ENCODE measurements around the gene PPM1H. TPM values are rescaled to one million over a fixed set of nuclear protein-coding genes. Genes with fewer than 3 reads are reported as not detected.

Gene PPM1H
- total RNA-seq, 5 donors from 2014 or later (not counting 1 experiment from before 2014, with no cell fraction given) = 0.18 to 0.82 (median 0.42) TPM

DNA sequence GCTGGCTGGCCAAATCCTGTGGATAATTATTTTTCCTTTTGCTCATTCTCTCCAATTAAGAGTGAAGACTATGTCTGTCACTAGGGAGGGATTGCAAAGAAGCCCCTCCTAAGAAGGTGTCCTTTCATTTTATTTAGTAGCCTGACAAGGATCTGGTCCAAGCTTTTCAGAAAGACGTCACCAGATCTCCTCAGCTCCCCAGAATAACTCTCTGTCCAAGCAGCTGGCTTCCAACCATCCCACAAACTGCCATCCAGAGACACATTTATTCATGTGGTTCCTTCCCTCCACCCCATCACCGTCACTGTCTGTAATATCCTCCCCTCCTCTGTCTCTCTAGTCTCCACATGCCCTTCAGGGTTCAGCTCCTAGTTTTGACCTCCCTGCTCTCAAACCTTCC, 69.9 kb downstream of the PPM1H start:
- no peak for DNase-seq
- no peaks in the 10 kb centered on the region for H3K9me3 ChIP-seq
- no peaks in the 10 kb centered on the region for H3K4me1 ChIP-seq (ENCODE audit: control insufficient read depth in 1 of 2, extremely low read depth in 1 of 2, insufficient read depth in 2 of 2, low read length in 2 of 2)
- ATAC-seq (replicated peaks in 1 of 4) = no peak
- CTCF ChIA-PET = interaction anchor here in 1 of 2 donors (0.6 kb wide), 1 partner anchor 26 kb away, joined by 4 read pairs; no protein-coding TSS in a partner anchor
- no peaks in the 10 kb centered on the region for H3K9me3 Mint-ChIP-seq
- no peaks in the 10 kb centered on the region for H3K36me3 ChIP-seq (ENCODE audit: control insufficient read depth in 2 of 2, extremely low read depth in 1 of 2, insufficient read depth in 1 of 2, low read length in 1 of 2)
- H3K36me3 Mint-ChIP-seq = no peaks in the 10 kb centered on the region
- no peak overlapping the region for H3K27ac Mint-ChIP-seq
- H3K27me3 ChIP-seq (replicated peaks in 1 of 2; ENCODE audit: control insufficient read depth in 2 of 2, extremely low read depth in 1 of 2, insufficient read depth in 2 of 2, low read length in 1 of 2) = peaks cover 0 to 4% of the 10 kb centered on the region in 2 experiments
- no peaks in the 10 kb centered on the region for H3K4me1 Mint-ChIP-seq
- no peak overlapping the region for H3K27ac ChIP-seq (ENCODE audit: low read length)
- H3K27me3 Mint-ChIP-seq = peaks cover 7 to 10% of the 10 kb centered on the region in 2 donors
- POLR2A ChIA-PET = no interaction called here
- H3K4me3 Mint-ChIP-seq = no peak overlapping the region
- WGBS (ENCODE audit: insufficient coverage) = 67% methylated on average over 2 of the region's 2 CpGs
- no peak overlapping the region for H3K4me3 ChIP-seq (ENCODE audit: control insufficient read depth in 1 of 2, extremely low read depth in 1 of 2, low read length in 1 of 2)

DNA sequence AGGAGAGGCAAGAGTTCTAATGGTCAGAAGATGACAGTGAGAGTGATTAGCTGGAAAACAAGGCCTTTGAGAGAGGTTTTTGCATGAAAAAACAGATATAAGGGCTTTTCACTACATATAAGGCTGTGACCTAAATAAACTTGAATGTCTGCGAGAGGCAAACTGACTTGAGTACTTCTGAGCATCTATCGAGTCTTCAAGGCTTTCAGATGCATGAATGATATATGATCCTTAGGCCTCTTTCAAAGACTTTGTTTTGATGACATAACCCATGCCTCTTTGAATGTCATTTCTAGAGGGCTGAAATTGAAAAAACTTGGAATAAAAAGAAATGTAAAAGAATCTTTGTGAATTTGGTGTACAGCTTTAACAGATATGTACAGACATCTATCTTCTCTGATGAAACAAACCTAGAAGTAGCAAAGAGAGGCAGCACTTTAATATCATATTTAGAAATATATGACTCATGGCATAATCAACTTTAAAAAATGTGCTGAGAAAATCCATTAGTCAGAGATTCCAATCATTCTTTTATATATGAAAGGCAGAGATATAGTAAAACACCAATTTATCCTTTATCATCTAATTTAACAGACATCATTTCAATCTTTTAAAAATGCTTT, 72.6 kb downstream of the PPM1H start:
- Histone ChIP-seq H3K36me3 (ENCODE audit: control insufficient read depth in 2 of 2, extremely low read depth in 1 of 2, insufficient read depth in 1 of 2, low read length in 1 of 2) (no peaks in the 10 kb centered on the region), H3K4me3 (ENCODE audit: control insufficient read depth in 1 of 2, extremely low read depth in 1 of 2, low read length in 1 of 2) (no peak overlapping the region), H3K4me1 (ENCODE audit: control insufficient read depth in 1 of 2, extremely low read depth in 1 of 2, insufficient read depth in 2 of 2, low read length in 2 of 2) (no peaks in the 10 kb centered on the region), H3K27ac (ENCODE audit: low read length) (no peak overlapping the region), H3K27me3 (replicated peaks in 1 of 2; ENCODE audit: control insufficient read depth in 2 of 2, extremely low read depth in 1 of 2, insufficient read depth in 2 of 2, low read length in 1 of 2) (peaks cover 0 to 4% of the 10 kb centered on the region in 2 experiments), H3K9me3 (no peaks in the 10 kb centered on the region)
- WGBS (ENCODE audit: insufficient coverage) = 93% methylated on average over 2 of the region's 2 CpGs
- Mint-ChIP-seq H3K27ac (no peak overlapping the region), H3K9me3 (no peaks in the 10 kb centered on the region), H3K4me3 (no peak overlapping the region), H3K27me3 (peaks cover 0 to 4% of the 10 kb centered on the region in 2 donors), H3K36me3 (no peaks in the 10 kb centered on the region), H3K4me1 (no peaks in the 10 kb centered on the region)
- DNase-seq (no peak), ATAC-seq (replicated peaks in 1 of 4) (no peak)
- ChIA-PET POLR2A (no interaction called here), CTCF (no interaction called here)

DNA sequence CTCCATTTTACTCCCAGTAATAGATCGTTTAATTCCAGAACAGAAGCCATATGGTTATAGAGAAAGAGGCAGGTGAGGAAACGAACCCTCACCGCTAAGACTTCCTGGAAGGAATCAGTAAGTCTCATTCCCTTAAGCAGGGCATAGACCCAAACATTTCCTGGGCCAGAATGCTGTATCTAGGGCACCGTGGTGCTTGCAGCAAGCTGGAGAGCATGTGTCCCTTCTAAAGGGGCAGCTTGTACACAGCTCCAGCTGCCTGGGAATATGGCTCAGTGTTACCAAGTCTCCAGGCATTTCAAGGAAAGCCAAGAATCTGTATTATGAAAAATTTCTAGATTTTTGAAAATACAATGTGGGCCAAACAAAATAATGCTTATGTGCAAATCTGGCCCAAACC, 73.4 kb downstream of the PPM1H start:
- Histone ChIP-seq H3K36me3 (ENCODE audit: control insufficient read depth in 2 of 2, extremely low read depth in 1 of 2, insufficient read depth in 1 of 2, low read length in 1 of 2) (no peaks in the 10 kb centered on the region), H3K4me3 (ENCODE audit: control insufficient read depth in 1 of 2, extremely low read depth in 1 of 2, low read length in 1 of 2) (no peak overlapping the region), H3K9me3 (no peaks in the 10 kb centered on the region), H3K4me1 (ENCODE audit: control insufficient read depth in 1 of 2, extremely low read depth in 1 of 2, insufficient read depth in 2 of 2, low read length in 2 of 2) (no peaks in the 10 kb centered on the region), H3K27me3 (replicated peaks in 1 of 2; ENCODE audit: control insufficient read depth in 2 of 2, extremely low read depth in 1 of 2, insufficient read depth in 2 of 2, low read length in 1 of 2) (peaks cover 0 to 4% of the 10 kb centered on the region in 2 experiments), H3K27ac (ENCODE audit: low read length) (no peak overlapping the region)
- ChIA-PET CTCF (no interaction called here), POLR2A (no interaction called here)
- H3K36me3 Mint-ChIP-seq = no peaks in the 10 kb centered on the region
- H3K27ac Mint-ChIP-seq = no peak overlapping the region
- no peaks in the 10 kb centered on the region for H3K9me3 Mint-ChIP-seq
- ATAC-seq (replicated peaks in 1 of 4) = no peak
- WGBS (ENCODE audit: insufficient coverage) = 93% methylated on average over 3 of the region's 4 CpGs
- no peak for DNase-seq
- H3K27me3 Mint-ChIP-seq = peaks cover 0 to 6% of the 10 kb centered on the region in 2 donors
- H3K4me1 Mint-ChIP-seq = no peaks in the 10 kb centered on the region
- no peak overlapping the region for H3K4me3 Mint-ChIP-seq

DNA sequence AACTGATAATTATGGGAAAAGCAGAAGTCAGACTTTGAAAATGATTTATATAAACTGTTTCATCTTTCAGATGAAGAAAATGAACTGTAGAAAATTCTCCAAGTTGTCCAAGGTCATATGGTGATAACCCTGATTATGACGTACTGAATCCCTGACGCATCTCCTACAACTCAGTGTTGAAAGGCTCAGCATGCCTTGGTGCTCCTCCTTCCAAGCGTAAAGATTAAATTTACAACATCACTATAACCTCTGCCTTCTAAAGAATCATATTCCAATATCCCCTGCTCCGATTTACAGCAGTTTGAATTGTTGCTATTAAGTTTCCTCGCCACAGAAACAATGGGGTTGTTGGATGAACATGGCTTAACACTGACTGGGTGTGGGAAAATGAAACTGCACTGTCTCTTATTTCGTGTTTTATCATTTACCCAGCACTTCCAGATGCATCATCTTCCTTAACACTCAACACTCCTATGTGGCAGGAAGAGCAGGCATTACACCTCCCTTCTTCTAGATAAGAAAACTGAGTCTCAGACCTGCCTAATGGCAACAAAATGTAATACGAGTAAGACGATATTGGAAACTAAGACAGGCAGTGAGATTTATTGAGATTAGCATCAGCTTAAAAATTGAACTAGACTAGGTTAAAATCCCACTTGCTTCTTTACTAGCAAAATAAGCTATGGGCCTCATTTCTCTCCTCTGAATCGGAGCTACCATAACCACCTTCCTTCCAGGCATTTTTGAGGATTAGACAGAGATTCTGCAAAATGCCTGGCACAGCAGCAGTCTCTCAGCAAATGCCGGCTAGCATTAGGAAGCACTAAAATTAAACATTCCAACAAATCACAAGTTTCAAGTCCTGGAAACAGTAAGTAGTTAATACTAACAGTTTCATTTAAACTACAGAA, 74.2 kb downstream of the PPM1H start:
- CTCF ChIA-PET = no interaction called here
- Histone ChIP-seq H3K27ac (ENCODE audit: low read length) (no peak overlapping the region), H3K4me1 (ENCODE audit: control insufficient read depth in 1 of 2, extremely low read depth in 1 of 2, insufficient read depth in 2 of 2, low read length in 2 of 2) (no peaks in the 10 kb centered on the region), H3K9me3 (no peaks in the 10 kb centered on the region), H3K27me3 (replicated peaks in 1 of 2; ENCODE audit: control insufficient read depth in 2 of 2, extremely low read depth in 1 of 2, insufficient read depth in 2 of 2, low read length in 1 of 2) (peaks cover 0 to 4% of the 10 kb centered on the region in 2 experiments), H3K36me3 (ENCODE audit: control insufficient read depth in 2 of 2, extremely low read depth in 1 of 2, insufficient read depth in 1 of 2, low read length in 1 of 2) (no peaks in the 10 kb centered on the region), H3K4me3 (ENCODE audit: control insufficient read depth in 1 of 2, extremely low read depth in 1 of 2, low read length in 1 of 2) (no peak overlapping the region)
- Mint-ChIP-seq H3K27ac (no peak overlapping the region), H3K27me3 (peaks cover 3 to 6% of the 10 kb centered on the region in 2 donors), H3K4me1 (no peaks in the 10 kb centered on the region), H3K36me3 (no peaks in the 10 kb centered on the region), H3K4me3 (no peak overlapping the region), H3K9me3 (no peaks in the 10 kb centered on the region)
- POLR2A ChIA-PET = interaction anchor here in 1 of 2 donors (0.6 kb wide), 1 partner anchor 1412 kb away, joined by 3 read pairs; no protein-coding TSS in a partner anchor
- no peak for DNase-seq
- no peak for ATAC-seq (replicated peaks in 1 of 4)
- 93% methylated on average over 3 of the region's 10 CpGs for WGBS (ENCODE audit: insufficient coverage)

DNA sequence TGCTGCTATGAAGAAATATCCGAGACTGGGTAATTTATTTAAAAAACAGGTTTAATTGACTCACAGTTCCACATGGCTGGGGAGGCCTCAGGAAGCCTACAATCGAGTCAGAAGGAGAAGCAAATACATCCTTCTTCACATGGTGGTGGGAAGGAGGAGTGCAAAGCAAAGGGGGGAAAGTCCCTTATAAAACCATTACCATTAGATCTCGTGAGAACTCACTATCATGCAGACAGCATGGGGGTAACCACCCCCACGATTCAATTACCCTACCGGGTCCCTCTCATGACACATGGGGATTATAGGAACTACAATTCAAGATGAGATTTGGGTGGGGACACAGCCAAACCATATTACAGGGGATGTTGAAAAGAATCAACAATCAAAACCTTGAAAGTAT, 74.9 kb downstream of the PPM1H start:
- Histone ChIP-seq H3K27me3 (replicated peaks in 1 of 2; ENCODE audit: control insufficient read depth in 2 of 2, extremely low read depth in 1 of 2, insufficient read depth in 2 of 2, low read length in 1 of 2) (no peaks in the 10 kb centered on the region), H3K4me3 (ENCODE audit: control insufficient read depth in 1 of 2, extremely low read depth in 1 of 2, low read length in 1 of 2) (no peak overlapping the region), H3K9me3 (no peaks in the 10 kb centered on the region), H3K36me3 (ENCODE audit: control insufficient read depth in 2 of 2, extremely low read depth in 1 of 2, insufficient read depth in 1 of 2, low read length in 1 of 2) (no peaks in the 10 kb centered on the region), H3K4me1 (ENCODE audit: control insufficient read depth in 1 of 2, extremely low read depth in 1 of 2, insufficient read depth in 2 of 2, low read length in 2 of 2) (no peaks in the 10 kb centered on the region), H3K27ac (ENCODE audit: low read length) (no peak overlapping the region)
- peaks cover 2 to 3% of the 10 kb centered on the region in 2 donors for H3K27me3 Mint-ChIP-seq
- no peaks in the 10 kb centered on the region for H3K9me3 Mint-ChIP-seq
- DNase-seq (no peak), ATAC-seq (replicated peaks in 1 of 4) (no peak)
- no CpG with 5 or more reads among the region's 5 CpGs for WGBS (ENCODE audit: insufficient coverage)
- H3K27ac Mint-ChIP-seq = no peak overlapping the region
- no peaks in the 10 kb centered on the region for H3K4me1 Mint-ChIP-seq
- ChIA-PET POLR2A (interaction anchor here in 1 of 2 donors (0.6 kb wide), 1 partner anchor 1412 kb away, joined by 3 read pairs; no protein-coding TSS in a partner anchor), CTCF (no interaction called here)
- H3K36me3 Mint-ChIP-seq = no peaks in the 10 kb centered on the region
- no peak overlapping the region for H3K4me3 Mint-ChIP-seq

DNA sequence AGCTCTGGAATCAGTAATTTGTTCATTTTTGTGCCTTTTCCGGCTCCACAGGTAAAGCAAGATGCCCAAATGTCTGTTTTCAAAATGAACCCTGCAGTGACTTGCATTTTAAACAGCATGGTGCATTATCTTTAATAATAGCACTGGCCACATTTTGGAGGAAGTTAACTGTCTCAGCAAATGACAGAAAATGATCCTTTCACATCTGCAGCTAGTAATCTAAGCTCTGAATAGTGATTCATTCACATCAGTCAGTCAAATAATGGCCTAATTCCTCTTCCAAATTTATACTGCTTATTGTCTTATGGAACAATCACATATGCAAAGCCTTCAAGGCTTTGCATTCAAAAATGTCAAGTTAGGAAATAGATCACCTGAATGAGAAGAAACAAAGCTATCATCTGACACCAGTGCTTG, 75.6 kb downstream of the PPM1H start:
- 38% methylated on average over 1 of the region's 1 CpG for WGBS (ENCODE audit: insufficient coverage)
- H3K36me3 Mint-ChIP-seq = no peaks in the 10 kb centered on the region
- ChIA-PET POLR2A (no interaction called here), CTCF (no interaction called here)
- peaks cover 2 to 3% of the 10 kb centered on the region in 2 donors for H3K27me3 Mint-ChIP-seq
- ATAC-seq (replicated peaks in 1 of 4) (no peak), DNase-seq (no peak)
- H3K27ac Mint-ChIP-seq = no peak overlapping the region
- no peaks in the 10 kb centered on the region for H3K9me3 ChIP-seq
- no peaks in the 10 kb centered on the region for H3K36me3 ChIP-seq (ENCODE audit: control insufficient read depth in 2 of 2, extremely low read depth in 1 of 2, insufficient read depth in 1 of 2, low read length in 1 of 2)
- no peak overlapping the region for H3K4me3 Mint-ChIP-seq
- H3K9me3 Mint-ChIP-seq = no peaks in the 10 kb centered on the region
- H3K4me3 ChIP-seq (ENCODE audit: control insufficient read depth in 1 of 2, extremely low read depth in 1 of 2, low read length in 1 of 2) = no peak overlapping the region
- no peaks in the 10 kb centered on the region for H3K27me3 ChIP-seq (replicated peaks in 1 of 2; ENCODE audit: control insufficient read depth in 2 of 2, extremely low read depth in 1 of 2, insufficient read depth in 2 of 2, low read length in 1 of 2)
- no peak overlapping the region for H3K27ac ChIP-seq (ENCODE audit: low read length)
- no peaks in the 10 kb centered on the region for H3K4me1 ChIP-seq (ENCODE audit: control insufficient read depth in 1 of 2, extremely low read depth in 1 of 2, insufficient read depth in 2 of 2, low read length in 2 of 2)
- no peaks in the 10 kb centered on the region for H3K4me1 Mint-ChIP-seq
